Stimulated activated CD4-positive, alpha-beta T cell treated with anti-CD3 and anti-CD28 coated beads, Interleukin-4, amount 100 ng/mL, for 48 hours (primary cell): Measurements from ENCODE around the gene DBNDD1.
"Not testable (repeated sequence)": the region's sequence is repeated elsewhere in the genome, so short reads cannot be mapped to it uniquely, and the experiment has no call there.

Experiments
- DNase-seq, 2 donors: peaks; one replicate each; pipeline ENCODE4 v3.0.0-alpha.2; 2020; ENCODE audit warnings: low read depth in 2 of 2

Gene DBNDD1

DNA sequence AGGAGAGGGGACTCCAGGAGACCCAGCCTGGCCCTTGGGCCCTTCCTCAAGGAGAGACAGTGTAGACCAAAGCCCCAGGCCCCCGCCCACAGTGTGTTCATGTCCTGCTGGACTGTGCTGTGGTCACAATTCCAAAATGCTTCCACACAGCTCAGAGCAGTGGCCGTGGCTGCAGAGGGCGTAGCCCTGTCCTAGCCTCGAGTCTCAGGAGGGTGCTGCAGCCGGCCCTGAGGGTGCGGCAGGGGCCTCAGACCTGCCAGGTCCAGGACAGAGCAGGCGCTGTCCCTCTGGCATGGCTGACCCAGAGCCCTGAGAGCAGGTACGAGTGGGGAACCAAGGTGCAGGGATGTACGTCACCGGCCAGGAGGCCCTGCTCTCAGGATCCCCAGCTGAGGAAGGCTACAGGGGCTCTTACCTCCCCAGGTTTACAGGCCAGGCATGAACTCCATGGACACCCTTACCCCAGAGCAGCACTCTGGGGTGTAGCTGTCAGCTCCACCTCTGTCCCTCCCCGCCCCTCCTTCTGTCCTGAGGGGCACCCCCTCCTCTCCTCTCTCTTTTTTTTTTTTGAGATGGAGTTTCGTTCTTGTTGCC lies 7.3 kb downstream of the DBNDD1 start:
- no peak for DNase-seq

DNA sequence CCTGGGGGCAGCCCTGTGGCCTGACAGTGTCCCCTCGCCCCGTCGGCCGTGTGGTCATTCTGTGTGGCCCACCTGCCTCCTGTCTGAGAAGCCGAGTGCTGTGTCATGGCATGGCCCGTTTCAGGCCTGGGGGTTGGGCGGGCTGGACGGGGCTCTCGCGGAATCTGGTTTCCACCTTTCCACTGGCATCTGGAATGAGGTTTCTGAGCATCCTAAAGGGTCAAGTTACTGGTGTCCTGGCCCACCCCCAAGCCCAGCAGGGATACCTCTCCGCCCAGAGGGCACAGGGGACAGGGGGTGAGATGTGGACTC lies 7.8 kb downstream of the DBNDD1 start:
- no peak for DNase-seq

DNA sequence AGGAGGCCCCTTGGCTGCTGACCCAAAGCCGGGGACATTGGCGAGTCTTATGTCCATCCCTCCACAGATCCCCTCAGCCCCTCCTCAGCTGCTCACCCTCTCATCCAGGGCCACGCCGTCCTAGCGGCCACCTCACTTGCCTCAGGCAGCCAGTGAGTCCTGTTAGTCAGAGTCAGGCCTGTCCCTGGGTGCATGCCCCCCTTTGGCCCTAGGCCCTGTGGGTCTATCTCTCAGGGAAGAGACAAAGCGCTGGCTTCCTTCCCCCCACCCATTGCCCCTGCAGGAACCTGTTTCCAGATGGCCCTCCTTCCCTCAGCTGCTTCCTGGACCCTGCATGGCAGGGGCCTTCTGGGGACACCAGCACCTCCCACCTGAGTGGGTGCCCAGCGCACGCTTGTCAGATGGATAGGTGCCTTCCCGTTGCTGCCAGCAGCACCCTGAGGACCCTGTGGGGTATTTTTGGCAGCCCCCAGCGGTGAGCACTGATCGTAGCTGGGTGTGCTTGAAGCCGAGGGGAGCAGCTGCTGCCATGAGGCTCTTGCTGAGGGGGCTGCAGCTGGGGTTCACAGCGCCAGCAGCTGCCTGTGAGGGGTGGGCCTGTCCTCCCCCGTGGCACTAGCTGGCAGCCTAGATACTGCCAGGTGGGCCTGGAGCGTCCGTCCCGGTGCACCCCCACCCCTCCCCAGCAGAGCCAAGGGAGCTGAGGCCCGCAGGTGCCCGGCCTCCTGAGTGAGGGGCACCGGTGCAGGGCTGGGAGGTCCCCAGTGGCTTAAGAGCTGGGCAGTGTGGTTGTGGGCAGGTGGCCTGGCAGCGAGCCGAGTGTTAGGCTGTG lies 8.4 kb downstream of the DBNDD1 start:
- DNase-seq = no peak

DNA sequence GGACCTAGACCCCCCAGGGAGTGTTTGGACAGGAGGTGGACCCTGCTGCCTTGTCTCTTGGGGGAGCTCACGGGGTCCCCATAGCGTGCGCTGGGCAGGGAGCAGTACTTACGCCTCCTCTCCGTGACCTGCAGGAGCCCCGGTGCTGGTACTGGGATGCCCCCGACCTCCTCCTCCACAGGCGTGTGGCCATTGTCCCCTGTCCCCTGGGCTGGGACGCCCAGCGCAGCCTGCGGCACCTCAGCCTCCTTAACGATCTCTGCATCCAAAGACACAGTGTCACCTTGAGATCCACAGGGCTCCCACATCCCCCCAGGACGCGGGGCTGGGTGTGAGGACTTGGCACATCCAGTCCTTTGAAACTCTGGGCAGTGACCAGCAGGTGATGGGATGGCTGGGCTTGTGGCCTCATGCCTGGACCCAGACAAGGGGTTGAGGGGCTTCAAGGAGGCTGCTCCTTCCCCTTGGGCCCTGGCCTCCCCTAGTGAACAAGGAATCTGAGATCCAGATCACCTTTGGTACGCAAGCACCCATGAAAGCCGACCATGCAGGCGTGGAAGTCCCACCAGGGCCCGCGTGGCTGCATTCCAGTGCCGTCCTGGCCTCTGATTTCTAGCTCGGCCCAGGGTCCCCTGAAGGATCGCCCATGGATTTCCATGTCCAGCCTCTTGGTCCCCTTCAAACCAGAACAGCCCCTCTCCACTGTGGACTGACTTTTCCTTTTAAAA lies 9.9 kb downstream of the DBNDD1 start:
- no peak for DNase-seq

DNA sequence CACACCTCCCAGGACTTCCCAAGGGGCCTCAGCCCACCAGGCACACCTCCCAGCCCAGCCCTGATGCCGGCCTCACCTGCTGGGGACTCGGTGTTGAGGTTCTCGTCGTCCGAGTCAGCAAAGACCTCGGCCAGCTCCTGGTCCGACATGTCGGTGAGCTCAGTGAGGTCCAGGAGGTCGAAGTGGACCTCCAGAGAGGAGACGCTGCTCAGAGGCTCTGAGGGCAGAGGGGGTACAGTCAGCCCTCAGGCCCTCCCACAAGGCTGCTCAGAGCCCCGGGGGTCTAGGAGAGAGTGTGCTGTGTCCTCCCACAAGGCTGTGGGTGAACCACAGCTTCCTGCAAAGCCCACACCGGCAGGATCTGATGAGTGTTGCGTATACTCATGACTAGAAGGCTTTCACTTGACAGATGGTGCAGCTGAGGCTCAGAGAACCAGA lies 10.5 kb downstream of the DBNDD1 start:
- DNase-seq = peak; percentile 33 to 44

DNA sequence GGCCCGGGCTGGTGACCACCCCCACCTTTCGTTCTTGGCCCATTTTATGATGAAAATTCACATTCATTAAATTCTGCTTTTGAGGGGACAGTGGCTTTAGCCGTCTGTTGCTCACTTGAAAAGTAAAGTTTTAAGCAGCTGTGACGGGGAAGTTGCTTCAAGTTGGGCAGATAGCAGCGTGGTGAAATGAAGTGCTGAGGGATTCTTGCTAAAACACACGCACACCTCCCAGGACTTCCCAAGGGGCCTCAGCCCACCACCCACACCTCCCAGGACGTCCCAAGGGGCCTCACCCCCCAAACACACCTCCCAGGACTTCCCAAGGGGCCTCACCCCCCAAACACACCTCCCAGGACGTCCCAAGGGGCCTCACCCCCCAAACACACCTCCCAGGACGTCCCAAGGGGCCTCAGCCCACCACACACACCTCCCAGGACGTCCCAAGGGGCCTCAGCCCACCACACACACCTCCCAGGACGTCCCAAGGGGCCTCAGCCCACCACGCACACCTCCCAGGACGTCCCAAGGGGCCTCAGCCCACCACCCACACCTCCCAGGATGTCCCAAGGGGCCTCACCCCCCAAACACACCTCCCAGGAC lies 11.5 kb downstream of the DBNDD1 start:
- DNase-seq = not testable (repeated sequence)

DNA sequence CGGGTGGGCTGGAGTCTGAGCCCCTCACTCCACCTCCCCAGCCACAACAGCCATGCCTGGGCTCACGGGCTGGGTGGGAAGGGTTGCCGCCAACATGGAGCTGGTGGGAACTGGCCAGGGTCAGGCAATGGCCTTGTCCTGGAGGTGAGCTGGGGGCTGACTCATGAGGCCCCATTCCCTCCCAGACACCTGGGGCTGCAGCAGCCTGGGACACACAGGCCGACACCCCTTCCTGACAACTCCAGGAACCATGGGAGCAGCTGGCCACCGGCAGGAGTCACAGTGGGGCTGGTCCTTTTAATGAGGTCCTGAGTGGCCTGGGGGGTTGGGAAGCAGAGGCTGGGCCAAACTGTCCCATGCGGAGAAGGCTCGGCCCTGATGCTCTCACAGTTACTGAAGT lies 12.2 kb downstream of the DBNDD1 start:
- no peak for DNase-seq

DNA sequence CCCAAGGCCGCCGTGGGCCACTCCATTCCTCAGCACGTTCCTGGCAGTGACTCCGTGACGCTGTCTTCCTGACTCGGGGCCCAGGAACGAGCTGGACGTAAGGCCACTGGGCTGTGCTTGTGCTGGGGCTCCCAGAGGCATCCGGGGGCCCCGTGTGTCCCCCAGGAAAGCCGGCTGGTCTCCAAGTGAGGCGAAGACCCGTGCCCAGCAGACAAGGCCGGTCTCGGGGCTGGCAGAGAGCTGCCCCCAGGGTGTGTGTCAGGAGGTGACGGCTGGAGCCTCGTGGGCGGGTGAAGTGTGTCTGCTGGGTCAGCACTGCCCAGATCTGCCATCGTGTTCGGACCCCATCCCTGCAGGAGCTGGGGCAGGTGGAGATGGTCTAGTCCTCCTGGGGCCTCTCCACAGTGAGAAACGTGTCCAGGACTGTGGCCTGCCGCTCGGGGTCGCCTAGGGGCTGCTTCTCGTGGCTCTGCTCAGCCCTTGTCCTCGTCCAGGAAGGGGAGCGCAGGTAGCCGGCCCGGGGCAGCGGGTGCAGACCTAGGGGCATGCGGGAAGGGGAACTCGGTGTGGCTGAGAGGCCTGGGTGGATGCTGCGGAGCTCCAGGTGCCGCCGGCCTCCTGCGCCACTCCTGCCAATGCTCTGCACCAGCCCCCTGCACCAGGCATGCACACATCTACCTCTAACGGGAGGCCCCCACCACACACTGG lies 13.1 kb downstream of the DBNDD1 start:
- no peak for DNase-seq

DNA sequence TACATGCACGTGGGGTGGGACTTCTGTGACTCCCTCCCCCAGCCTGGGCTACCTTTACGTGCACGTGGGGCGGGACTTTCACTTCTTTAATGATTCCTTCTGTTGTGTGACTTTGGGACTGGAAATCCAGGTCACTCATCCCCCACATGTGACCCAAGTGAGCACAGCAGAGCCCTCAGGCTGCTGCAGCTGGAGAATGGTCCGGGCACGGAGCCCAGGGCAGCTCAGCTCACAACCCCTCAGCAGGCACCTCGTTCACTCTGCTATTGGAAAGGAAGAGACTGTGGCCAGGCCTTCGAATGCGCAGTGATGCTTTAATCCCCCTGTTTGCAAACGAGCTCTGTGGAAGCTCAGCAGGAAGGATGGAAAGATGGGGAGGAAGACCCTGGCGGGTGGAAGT lies 14.7 kb downstream of the DBNDD1 start:
- DNase-seq = no peak

DNA sequence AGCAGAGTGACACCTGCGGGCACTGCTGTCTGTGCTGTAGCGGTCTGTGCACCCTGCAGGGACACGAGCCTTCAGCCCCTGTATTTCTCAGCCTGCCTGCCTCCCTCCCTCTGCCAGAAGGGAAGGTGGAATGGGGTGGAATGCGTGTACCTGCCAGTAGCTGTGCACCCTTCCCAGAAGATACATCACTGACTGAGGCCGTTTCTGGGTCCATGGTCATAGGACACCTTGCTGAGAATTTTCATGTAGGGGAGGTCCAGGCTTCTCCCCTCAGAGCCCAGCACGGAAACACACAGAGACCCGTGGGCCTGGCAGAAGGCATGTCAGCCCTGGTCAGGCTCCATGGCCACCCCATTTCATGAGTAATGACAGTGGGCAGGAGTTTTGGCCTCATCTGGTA lies 16.5 kb downstream of the DBNDD1 start:
- no peak for DNase-seq

DNA sequence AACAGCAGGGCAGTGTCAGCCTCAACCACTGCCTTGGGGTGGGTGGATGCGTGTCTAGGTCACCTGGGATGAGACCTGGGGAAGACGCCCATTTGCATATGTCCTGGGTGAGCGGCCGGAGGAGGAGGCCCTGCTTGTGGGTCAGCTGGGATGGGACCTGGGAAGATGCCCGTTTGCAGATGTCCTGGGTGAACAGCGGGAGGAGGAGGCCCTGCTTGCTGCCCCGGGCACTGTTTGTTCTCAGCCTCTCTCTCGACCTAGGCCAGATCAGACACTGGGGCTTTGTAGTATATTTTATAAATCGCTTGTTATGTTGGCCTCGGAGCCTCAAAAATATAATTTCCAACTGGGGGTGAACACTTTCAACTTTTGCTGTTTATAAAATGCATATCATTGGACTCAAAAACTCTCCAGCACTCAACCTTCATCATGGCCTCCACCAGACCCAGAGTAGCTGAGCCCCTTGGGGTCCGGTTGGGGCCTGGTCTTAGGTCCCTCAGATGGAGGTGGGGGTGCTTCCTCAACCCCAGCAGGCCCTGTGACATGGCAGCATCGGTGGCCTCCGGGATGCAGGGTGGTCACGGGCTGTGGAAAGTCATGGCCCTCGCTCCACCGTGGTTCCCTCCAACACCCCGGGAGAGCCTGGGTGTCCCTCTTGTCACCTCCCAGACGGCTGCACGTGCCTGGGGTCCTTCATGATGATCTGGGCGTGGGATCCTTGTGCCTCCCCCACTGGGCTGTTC lies 17.3 kb downstream of the DBNDD1 start:
- DNase-seq = no peak

DNA sequence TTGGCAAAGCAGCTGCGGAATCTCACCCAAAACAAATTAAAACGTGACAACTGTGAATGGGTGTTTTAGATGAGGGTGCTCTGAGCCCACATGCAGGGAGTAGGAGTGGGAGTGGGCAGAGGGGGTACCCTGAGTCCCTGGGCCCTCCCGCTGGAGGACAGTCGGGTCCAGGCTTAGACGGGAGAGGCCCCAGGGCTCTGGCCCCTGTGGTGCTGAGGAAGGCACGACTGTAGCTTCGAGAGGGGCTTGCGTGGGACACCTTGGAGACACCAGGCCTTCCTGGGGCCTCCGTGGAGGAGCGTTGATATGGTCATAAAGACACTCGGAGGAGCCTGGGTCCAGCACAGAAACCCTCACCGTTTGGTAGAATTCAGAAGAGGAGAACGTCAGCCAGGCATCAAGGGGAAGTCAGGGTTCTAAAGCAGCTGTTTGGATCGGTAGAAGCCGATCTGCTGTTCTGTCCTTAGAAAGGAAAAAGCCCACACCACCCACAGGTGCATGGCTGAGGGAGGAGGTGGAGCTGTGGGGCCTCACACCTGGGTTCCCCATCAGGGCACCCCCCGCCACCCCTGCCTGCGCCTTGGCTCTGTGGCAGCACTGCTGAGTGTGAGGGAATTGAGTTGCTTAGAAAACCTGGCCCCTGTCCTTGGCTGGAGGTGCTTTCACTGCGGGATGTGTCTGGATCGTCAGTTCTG lies 18.4 kb downstream of the DBNDD1 start:
- DNase-seq = no peak

DNA sequence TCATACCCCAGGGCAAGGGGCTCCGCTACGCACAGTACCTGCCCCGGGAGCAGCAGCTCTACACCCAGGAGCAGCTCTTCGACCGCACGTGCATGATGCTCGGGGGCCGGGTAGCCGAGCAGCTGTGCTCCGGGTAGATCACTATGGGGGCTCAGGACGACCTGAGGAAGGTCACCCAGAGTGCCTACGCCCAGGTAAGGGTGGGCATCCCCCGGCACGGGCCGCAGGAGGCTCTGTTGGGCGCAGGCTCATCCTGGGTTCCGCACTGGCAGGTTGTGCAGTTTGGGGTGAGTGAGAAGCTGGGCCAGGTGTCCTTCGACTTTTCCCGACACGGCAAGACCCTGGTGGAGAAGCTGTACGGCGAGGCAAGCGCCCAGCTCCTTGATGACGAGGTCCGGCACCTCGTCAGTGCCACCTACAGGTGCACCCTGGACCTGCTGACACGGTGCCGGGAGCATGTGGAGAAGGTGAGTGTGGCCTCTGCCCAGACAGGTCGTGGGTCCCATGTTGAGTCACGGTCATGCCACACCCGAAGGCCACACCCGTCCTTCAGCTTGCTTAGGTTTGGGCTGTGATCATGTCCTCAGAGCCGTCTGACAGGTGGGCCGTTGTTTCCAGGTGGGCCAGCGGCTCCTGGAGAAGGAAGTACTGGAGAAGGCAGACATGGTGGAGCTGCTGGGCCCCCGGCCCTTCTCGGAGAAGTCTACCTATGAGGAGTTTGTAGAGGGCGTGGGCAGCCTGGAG lies 19.3 kb downstream of the DBNDD1 start:
- DNase-seq = no peak

DNA sequence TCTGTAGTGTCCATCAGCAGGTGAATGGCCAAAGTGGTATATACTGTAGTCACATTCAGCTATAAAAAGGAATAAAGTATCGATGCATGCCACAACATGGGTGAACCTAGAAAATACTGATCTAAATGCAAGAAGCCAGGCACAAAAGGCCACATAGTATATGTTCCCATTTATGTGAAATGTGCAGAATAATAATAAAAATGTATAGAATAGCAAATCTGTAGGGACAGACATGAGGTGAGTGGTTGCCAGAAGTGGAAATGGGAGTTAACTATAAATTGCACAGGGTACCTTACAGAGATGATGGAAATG lies 23.1 kb downstream of the DBNDD1 start:
- DNase-seq = no peak

DNA sequence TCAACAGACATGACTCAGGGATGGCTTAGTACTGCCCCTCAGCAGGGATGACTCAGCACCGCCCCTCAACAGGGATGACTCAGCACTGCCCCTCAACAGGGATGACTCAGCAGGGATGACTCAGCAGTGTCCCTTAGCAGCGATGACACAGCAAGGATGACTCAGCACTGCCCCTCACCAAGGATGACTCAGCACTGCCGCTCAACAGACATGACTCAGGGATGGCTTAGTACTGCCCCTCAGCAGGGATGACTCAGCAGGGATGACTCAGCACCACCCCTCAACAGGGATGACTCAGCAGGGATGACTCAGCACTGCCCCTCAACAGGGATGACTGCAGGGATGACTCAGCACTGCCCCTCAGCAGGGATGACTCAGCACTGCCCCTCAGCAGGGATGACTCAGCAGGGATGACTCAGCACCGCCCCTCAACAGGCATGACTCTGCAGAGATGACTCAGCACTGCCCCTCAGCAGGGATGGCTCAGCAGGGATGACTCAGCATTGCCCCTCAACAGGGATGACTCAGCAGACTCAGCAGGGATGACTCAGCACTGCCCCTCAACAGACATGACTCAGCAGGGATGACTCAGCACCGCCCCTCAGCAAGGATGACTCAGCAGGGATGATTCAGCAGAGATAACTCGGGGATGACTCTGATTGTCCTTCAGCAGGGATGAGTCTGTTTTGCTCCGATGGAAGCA lies 23.6 kb downstream of the DBNDD1 start:
- DNase-seq = peak; percentile 41 to 43

DNA sequence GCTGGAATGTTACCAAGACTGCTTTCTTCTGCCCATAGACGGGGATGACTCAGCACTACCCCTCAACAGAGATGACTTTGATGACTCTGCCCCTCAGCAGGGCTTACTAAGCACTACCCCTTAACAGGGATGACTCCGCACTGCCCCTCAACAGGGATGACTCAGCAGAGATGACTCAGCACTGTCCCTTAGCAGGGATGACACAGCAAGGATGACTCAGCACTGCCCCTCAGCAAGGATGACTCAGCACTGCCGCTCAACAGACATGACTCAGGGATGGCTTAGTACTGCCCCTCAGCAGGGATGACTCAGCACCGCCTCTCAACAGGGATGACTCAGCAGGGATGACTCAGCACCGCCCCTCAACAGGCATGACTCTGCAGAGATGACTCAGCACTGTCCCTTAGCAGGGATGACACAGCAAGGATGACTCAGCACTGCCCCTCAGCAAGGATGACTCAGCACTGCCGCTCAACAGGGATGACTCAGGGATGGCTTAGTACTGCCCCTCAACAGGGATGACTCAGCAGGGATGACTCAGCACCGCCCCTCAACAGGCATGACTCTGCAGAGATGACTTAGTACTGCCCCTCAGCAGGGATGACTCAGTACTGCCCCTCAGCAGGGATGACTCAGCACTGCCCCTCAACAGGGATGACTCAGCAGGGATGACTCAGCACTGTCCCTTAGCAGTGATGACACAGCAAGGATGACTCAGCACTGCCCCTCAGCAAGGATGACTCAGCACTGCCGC lies 24.4 kb downstream of the DBNDD1 start:
- DNase-seq = peak; percentile 42 to 53

DNA sequence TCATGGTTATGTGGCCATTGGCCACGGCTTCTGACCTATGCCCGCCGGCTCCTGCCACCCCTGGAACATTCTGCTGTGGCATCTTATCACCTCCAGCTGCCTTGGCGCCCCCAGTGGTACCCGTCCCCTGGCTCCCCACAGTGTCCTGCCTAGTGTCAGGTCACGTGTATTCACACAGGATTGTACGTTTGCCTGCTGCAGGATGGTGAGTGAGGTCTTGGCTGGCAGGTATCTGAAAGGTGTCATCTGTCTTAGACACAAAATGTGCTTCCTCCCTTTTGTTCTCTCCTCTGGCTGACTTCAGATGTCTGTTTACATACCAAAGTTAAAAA lies 24.9 kb downstream of the DBNDD1 start:
- DNase-seq = no peak

DNA sequence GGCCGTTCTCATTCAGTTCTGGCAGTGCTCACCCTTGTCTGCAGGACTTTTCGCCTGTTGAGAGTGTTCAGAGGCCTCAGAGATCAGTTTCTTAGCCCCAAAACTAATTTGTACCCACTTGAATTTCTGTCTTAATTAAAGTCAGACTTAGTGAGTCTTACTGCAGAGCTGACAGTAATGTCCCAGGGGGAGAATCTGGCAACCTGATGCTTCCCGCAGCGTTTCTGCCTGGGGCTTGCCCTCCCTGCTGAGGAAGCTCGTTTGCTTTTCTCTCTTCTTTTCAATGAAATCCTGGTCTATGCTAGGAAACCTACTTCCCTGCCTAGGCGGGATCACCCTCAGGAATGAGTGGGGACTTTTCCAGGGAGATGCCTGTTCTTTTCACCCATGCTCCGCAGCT lies 25.3 kb downstream of the DBNDD1 start:
- no peak for DNase-seq

DNA sequence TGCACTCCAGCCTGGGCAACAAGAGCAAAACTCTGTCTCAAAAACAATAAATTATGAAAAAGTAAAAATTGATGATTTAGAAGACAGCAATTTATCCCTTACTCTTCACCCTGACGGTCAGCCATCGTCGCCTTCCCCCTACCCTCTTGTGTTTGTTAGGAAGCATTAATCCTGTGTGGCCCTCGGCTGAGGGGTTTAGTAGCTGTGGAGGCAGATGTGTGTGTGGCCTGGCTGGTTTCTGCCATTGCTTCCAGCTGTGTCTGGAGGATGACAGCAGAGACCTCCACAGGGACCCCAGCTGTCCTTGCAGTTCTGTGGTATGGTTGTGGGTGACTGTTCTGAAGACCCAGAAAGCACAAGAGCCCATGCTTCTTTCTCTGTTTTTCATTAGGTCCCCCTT lies 25.9 kb downstream of the DBNDD1 start:
- no peak for DNase-seq
